T-helper 22 cell (primary cell): Measurements from ENCODE around the gene FOS.
"Not testable (repeated sequence)": the region's sequence is repeated elsewhere in the genome, so short reads cannot be mapped to it uniquely, and the experiment has no call there.

ENCODE experiments used
- DNase-seq: peaks from one replicate; pipeline ENCODE4 v3.0.0-alpha.2; 2020; ENCODE audit warnings: low read depth

The FOS gene

DNA sequence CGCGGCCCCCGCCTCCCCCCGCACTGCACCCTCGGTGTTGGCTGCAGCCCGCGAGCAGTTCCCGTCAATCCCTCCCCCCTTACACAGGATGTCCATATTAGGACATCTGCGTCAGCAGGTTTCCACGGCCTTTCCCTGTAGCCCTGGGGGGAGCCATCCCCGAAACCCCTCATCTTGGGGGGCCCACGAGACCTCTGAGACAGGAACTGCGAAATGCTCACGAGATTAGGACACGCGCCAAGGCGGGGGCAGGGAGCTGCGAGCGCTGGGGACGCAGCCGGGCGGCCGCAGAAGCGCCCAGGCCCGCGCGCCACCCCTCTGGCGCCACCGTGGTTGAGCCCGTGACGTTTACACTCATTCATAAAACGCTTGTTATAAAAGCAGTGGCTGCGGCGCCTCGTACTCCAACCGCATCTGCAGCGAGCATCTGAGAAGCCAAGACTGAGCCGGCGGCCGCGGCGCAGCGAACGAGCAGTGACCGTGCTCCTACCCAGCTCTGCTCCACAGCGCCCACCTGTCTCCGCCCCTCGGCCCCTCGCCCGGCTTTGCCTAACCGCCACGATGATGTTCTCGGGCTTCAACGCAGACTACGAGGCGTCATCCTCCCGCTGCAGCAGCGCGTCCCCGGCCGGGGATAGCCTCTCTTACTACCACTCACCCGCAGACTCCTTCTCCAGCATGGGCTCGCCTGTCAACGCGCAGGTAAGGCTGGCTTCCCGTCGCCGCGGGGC lies at the start of gene FOS:
TSS of gene FOS (plus strand) at position 407 of the 731 bp plus-strand sequence. CDS start at position 562, 155 bp downstream.
- peak; percentile 95 for DNase-seq

DNA sequence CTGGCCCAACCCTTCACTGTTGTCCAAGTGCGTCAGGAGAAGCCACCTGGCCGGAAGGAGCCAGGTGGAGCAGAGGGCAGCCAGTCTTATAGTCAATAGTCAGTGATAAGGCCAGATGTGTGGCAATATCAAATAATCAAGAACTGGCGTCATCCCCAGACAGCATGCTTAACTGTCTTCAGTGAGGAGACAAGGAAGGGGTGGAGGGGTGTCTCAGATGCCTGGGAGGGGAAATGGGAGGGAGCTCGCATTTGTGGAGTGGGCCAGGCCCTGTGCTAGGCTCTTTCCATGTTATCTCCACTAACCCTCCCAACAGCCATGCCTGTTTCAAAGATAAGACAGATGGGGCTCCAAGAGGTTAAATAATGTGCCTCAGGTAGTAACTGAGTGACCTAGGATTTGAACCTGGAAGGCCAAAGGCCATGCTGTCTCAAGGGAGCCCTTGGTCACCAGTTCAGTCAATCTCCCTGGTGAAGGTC lies 48.9 kb upstream of the FOS start:
- DNase-seq, result no peak

DNA sequence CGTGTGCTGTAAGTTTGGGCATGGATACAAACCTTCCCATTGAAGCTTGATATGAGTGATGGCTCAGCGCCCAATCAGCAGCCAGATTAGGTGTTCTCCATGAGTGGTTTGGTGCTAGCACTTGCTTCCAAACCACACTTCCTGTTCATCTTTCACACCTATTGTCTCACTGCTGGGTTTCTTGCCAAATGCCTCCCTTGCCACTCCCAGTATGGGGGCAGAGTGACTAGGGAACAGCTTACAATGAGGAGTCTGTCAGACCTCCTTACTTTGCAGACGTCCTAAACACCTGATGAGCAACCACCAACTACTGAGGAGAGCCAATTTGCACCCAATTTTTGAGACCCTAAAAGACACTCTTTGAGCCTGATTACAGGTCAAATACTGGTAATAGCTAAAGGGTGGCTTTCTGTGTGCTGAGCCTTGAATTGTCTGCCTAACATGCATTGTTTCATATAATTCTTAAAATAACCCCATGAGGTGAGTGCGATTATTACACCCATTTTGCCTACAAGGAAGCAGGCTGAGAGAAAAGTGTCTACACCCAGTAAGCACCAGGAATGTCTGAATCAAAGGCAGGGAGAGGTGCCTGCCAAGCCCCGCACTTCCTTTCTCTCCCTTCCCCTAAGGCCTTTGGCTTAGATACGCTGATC lies 48.4 kb upstream of the FOS start:
- DNase-seq, result peak; percentile 46

DNA sequence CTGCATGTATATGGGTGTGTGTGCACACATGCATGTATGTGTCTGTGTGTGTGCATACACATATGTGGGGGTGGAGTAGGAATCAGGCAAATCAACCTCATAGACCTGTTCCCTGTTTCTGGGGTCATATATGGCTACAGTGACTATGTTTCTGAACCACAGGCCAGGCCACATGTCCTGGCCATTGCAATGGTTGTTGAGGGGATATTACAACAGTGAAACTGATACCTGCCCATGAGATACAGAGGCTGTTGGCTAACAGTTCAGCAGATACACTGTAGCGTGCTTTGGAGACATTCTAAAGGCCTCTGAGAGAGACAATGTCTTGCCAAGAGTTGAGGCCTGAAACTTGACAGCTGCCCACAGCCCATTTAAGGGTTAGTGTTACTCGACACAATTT lies 47.3 kb upstream of the FOS start:
- DNase-seq, result no peak

DNA sequence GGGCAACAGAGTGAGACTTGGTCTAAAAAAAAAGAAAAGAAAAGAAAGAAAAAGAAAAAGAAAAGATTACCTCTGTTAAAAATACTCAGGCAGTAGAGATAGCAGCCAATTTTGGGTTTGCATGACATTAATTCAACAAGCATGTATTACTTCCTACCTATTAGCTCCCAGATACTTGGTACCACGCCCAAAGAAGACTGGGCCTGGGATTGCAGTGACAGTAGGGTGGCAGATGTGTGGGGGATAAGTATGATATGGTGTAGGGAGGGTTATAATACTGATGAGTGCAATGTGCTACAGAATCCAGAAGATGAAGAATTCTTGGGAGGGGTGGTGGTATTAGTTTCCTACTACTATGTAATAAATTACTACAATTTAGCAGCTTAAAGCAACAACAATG lies 46.4 kb upstream of the FOS start:
- no peak for DNase-seq

DNA sequence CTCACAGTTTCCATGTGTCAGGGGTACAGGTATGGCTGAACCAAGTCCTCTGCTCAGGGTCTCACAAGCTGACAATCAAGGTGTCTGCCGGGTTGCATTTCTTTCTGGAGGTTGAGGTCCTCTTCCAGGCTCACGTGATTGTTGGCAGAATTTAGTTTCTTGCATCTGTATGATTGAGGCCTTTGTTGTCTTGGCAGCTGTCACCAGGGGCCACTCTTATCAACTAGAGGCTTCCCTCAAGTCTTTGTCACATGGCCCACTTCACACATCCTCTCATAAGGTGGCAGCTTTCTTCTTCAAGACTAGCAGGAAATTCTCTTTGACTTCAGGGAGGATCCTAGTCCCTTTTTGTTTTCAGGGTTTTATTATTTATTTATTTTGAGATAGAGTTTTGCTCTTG lies 46.0 kb upstream of the FOS start:
- DNase-seq, result peak; percentile 44

DNA sequence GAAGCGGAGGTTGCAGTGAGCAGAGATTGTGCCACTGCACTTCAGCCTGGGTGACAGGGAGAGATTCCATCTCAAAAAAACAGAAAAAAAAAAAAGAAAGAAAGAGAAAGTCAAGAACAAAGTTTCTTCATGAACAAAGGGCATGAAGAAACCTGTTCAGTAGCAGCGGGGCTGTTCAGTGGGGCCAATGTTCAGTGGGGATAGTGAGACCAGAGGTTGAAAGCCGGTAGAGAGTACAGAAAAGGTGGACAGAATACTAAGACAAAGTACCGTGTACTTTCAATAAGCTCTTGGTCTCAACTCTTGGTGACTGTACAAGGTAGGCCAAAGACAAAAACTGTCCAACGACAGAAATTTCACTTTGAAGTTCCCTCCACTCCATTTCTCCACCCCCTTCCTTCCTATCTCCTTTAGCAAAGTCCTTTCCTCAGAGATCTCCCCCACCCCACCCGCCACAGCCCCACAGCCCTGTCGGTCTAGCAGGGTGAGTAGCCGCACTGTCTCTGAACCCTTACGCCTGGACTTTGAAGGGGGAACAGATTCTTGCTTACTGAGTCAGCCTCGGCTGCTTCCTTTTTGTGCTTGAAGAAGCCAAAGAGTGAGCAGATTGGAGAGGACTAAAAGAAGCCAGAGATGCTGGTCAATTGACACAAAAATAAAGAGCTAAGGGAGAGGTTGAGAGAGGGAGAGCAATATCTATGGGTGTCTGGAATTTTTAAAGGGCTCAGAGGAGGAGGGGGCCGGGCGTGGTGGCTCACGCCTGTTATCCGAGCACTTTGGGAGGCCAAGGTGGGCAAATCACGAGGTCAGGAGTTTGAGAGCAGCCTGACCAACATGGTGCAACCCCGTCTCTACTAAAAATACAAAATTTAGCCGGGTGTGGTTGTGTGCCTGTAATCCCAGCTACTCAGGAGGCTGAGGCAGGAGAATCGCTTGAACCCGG lies 44.2 kb upstream of the FOS start:
- no peak for DNase-seq

DNA sequence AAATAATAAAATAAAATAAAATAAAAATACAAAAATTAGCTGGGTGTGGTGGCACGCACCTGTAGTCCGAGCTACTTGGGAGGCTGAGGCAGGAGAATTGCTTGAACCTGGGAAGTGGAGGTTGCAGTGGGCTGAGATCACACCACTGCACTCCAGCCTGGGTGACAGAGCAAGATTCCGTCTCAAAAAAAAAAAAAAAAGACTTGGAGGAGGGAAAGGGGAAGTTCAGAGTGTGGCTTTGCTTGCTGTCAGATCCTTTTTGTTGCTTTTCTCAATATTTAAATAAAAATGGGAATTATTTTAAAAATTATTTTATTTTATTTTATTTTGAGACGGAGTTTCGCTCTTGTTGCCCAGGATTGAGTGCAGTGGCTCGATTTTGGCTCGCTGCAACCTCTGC lies 43.4 kb upstream of the FOS start:
- not testable (repeated sequence) for DNase-seq

DNA sequence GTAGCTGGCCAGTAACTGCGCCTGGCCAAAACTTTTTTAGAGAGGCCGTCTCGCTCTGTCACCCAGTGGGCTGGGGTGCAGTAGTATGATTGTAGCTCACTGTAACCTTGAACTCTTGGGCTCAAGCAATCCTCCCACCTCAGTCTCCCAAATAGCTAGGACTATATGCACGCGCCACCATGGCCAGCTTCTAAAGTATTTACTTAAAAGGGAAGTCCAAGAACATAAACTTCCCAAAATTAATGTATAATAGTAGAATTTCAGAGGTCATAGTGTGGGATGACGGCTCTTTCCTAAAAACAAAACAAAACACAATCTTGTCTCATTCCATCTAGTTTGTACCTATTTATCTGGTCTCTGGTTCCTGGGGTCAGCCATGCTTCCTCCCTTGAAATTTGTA lies 42.2 kb upstream of the FOS start:
- DNase-seq, result no peak

DNA sequence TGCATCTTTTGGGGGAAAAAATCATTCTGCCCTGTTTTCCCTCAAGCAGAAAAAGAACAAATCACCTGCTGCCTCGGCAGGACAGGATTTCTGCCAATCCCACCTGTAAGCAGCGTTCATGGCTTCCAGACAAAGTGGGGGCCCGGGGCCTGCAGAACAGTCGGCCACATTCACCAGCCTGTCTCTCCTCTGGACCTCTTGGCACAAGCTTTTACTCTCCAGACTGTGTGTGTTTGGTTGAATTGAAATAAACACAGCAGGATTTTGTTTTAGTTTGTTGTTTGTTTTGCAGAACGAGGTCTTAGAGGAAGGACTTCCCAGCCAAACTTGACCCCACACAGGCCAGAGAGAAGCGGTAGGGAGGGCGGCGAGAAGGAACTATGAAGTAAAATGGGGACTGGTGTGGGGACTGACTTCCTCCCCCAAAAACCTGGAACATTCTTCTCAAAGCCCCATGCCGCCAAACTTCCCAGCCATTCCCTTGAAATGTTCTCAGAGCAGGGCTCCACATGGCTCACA lies 41.7 kb upstream of the FOS start:
- no peak for DNase-seq

DNA sequence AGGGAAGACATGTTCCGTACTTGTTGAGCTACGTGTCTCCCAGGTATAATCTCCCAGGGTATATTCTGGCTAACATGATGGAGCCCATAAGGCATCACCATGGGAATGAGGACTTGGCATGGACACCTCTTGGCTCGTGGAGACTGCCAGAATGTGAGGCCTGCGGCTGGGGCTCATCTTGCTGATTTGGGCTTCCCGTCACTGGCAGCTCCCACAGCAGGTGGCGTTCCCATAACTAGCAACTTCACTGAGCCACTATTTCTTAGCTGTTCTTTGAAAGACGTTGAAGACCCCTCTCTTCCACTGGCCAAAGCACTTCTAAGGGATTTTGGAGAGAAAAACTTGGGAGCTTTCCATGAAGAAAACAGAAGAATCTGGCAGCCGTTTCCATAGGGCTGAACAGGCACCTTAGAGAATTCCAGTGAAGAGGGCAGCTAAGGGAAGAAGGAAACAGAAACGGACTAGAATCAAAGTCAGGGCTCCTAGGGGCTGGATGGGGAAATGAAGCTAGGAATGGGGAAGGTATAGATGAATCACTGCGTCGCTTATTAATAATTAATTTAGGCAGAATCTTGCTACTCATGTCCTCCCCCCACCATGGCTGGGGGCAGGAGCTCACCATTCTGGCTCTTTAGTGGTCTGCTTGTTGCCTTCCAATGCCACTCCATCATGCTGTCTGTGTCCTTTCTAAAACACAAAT lies 39.7 kb upstream of the FOS start:
- DNase-seq, result no peak

DNA sequence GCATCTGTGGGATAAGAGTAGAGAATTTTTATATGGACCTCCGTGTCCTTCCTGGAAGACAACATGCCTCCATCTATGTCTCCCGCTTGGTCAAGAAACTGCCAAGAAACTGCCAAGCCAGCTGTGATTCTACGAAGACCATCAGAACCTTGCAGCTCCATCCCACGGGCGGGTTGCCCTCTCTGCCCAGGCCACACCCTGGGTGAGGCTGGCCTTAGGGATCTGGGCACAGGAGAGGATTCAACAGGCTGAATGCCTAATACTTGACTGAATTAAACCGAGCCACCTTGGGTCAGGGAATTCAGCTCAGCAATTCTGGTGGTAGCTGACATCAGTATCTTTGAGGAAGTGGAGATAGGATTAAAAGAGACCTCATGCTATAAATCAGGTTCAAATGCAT lies 37.8 kb upstream of the FOS start:
- no peak for DNase-seq

DNA sequence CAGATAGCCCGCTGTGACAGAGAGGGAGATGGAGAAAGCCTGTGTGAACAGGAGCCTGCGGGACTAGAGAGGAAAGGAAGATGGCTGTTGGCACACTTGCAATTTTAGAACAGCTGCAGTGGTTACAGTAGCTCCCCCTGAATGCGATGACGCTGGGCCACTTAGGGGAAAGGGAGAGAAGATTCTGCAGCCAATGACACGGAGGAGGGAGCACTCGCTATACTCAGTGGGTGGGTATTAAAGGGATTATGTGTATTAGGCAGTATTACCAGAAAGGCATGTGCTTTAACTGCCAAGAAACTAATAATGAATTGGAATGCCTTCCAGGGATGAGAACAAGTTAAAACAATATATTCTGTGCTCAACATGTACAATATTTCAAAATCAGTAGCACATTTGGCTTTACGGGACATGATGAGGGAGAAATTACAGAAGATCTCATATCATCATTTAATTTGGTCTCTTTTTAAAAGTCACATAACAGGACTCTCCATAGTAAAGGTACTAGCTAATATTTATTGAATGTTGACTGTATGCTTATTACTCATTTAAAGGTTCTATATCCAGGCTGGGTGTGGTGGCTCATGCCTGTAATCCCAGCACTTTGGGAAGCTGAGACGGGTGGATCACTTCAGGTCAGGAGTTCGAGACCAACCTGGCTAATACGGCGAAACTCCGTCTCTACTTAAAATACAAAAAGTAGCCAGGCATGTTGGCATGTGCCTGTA lies 35.9 kb upstream of the FOS start:
- DNase-seq, result no peak

DNA sequence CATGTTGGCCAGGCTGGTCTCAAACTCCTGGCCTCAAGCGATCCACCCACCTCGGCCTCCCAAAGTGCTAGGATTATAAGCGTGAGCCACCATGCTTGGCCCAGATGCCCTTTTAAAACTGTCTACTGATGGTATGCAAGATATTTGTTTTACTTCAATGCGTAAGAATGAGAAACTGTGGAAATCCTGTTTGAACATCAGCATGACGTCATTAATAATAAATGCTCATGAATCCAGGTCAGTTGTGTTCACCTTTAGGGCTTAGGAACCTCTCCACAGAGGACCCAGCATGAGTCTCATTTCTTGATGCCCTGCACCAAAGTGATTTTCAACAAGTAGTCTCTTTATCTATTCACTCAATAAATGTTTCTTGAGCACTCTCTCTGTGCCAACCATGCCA lies 34.5 kb upstream of the FOS start:
- no peak for DNase-seq

DNA sequence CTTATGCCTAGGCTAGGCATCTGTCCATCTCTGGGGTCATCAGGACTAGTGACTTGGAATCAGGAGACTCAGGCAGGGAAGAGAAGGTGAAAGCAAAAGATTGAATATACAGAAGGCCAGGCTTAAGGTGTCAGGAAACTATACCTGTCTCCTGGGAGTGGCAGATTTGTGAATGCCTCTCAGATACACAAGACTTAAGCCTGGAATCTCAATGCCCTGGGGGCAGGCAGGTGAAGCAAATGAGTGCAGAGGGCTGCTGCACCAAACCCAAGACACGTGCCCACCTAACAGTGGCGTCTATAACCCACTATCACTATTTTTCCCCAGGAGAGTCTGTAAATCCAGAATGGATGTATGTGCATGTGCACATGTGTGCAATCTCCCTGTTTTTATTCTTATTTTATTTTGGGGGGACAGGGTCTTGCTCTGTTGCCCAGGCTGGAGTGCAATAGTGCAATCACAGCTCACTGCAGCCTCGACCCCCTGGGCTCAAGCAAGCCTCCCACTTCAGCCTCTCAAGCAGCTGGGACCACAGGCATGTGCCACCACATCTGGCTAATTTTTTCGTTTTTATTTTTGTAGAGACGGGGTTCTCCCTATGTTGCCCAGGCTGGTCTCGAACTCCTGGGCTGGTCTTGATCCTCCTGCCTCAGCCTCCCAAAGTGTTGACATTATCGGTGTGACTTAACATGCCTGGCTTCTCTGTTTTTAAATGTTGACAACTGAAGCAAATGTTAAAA lies 31.9 kb upstream of the FOS start:
- no peak for DNase-seq

DNA sequence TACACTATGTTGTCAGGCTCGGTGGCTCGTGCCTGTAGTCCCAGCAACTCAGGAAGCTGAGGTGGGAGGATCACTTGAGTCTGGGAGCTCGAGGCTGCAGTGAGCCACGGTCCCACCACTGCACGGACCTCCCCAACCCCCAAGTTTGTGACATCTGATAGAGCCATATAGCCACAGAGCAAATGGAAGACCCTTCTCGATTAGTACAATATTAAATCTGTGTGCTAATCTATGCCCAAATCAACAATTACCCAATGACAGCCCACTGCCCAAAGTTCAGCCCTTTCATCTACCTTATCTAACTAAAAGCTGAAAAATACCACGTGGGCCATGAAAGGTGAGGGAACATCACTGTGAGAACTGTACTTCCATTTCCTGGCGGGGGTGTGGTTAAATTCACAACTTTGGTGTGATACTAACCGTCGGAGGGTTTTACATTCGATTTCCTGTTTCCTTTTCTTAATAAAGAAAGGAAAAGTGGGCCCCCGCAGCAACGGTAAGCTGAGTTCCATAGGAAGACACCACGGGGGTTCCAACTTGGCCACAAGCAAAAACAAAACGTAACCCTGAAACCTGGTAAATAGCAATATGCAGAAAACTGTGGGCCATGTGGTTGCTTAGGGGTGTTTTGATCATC lies 31.2 kb upstream of the FOS start:
- peak; percentile 63 for DNase-seq

DNA sequence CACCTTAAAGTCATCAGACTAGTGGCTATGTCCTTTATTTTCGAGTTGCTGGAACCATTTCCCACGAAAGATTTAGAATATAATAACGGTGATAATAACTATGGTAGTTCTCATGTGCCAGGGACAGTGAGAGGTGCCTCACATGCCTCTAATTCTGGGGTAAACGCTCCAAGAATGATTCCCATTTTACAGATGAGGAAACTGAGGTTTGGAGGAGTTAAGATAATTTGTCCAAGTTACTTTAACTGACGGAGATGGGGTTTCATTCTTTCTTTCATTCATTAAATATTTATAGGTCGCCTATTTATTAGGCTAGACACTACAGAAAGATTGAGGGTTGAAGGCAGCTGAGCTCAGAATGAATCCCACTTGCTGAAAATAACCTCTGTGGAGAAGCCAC lies 30.7 kb upstream of the FOS start:
- no peak for DNase-seq

DNA sequence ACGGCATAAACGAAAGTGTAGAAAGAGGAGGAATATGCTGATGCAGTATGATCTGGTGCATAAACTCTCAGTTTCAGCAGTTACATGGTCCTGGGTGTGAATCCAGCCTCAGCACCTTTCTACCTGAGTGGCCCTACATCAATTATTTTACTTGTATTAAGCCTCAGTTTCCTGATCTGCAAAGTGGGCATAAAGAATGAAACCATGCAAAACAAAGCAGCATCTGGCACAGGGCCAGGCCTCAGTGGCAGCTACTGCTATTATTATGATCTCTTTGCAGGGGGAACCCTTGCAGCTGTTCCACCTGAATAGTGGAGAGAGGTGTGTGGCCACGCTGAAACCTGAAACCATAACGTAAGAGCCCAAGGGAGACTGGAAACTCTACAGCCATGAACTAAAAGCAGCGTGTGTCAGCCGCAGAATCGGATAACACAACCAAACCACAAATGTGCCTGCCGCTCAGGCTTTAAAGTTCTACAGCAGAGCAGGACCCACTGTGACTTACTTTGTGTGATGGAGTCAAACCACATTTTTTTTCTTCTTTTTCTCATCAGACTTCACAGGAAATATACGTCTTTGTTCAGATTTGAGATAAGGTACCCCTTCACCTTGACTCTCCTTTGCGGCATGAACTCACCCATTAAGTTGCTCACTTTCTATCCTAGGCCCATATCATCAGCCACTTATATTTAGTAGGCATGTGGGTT lies 29.2 kb upstream of the FOS start:
- DNase-seq, result peak; percentile 88

DNA sequence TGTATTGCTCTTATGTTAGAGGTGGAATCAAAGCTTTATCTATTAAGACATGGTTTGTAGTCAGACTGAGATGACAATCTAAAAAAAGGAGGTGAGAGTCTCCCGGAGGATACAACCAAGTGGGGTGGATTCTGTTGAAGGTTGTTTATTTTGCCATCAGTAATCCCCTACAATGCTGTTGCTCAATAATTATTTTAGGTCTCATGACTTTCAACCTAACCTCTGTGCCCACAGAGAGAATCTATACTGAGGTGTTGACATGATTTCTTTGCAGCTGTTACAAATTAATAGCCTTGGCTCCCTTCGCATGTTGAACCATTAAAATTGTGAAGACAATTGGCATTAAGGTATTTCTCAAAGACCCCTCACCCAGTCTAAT lies 28.7 kb upstream of the FOS start:
- DNase-seq, result peak; percentile 8
